PFSK-1 (cell line): ENCODE results near the gene AP1S1.

Experiments used
- FOXP2 ChIP-seq: optimal IDR thresholded peaks from 2 replicates; pipeline ENCODE3; 2011; ENCODE audit warnings: borderline replicate concordance, control low read depth, inconsistent platforms; ENCODE audit not compliant: insufficient read depth; ENCODE audit errors: extremely low read length, extremely low read depth
- POLR2AphosphoS5 ChIP-seq: IDR thresholded peaks from 2 replicates; pipeline ENCODE4 v1.6.1; 2012; ENCODE audit warnings: low read depth, mild to moderate bottlenecking, control low read depth, low read length, moderate library complexity
- SIN3A ChIP-seq: IDR thresholded peaks from 2 replicates; pipeline ENCODE4 v1.6.1; 2012; ENCODE audit warnings: mild to moderate bottlenecking, low read length, moderate library complexity, borderline replicate concordance; ENCODE audit not compliant: insufficient read depth
- TAF1 ChIP-seq: IDR thresholded peaks from 2 replicates; pipeline ENCODE4 v1.6.1; 2012; ENCODE audit warnings: low read length, control low read depth, borderline replicate concordance; ENCODE audit not compliant: insufficient read depth
- TF ChIP-seq, protein P1 (sequence below), 2 experiments: IDR thresholded peaks; 2 replicates each; pipeline versions ENCODE4 v1.6.1 to v1.8.0; 2011 to 2012; ENCODE audit warnings: low read depth in 2 of 2, low read length in 2 of 2, control low read depth in 1 of 2, inconsistent platforms in 1 of 2, mild to moderate bottlenecking in 1 of 2, moderate library complexity in 1 of 2; ENCODE audit not compliant: insufficient read depth in 1 of 2

Gene AP1S1

GRCh38 chr7:101161692-101162471 lies 7.6 kb downstream of the AP1S1 start:
- TF ChIP-seq SIN3A, result peak; percentile 96
- TF ChIP-seq, protein P1, sequence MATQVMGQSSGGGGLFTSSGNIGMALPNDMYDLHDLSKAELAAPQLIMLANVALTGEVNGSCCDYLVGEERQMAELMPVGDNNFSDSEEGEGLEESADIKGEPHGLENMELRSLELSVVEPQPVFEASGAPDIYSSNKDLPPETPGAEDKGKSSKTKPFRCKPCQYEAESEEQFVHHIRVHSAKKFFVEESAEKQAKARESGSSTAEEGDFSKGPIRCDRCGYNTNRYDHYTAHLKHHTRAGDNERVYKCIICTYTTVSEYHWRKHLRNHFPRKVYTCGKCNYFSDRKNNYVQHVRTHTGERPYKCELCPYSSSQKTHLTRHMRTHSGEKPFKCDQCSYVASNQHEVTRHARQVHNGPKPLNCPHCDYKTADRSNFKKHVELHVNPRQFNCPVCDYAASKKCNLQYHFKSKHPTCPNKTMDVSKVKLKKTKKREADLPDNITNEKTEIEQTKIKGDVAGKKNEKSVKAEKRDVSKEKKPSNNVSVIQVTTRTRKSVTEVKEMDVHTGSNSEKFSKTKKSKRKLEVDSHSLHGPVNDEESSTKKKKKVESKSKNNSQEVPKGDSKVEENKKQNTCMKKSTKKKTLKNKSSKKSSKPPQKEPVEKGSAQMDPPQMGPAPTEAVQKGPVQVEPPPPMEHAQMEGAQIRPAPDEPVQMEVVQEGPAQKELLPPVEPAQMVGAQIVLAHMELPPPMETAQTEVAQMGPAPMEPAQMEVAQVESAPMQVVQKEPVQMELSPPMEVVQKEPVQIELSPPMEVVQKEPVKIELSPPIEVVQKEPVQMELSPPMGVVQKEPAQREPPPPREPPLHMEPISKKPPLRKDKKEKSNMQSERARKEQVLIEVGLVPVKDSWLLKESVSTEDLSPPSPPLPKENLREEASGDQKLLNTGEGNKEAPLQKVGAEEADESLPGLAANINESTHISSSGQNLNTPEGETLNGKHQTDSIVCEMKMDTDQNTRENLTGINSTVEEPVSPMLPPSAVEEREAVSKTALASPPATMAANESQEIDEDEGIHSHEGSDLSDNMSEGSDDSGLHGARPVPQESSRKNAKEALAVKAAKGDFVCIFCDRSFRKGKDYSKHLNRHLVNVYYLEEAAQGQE (IDR thresholded peaks at IDR 0.05; ENCODE audit: insufficient read depth in 1 of 2, low read depth in 2 of 2, low read length in 2 of 2), result no peak
- TF ChIP-seq TAF1, result no peak
- peak; percentile 87 for TF ChIP-seq POLR2AphosphoS5
- no peak for TF ChIP-seq FOXP2

GRCh38 chr7:101162551-101163278 lies 8.4 kb downstream of the AP1S1 start:
- TF ChIP-seq, protein P1 (IDR thresholded peaks at IDR 0.05; ENCODE audit: insufficient read depth in 1 of 2, low read depth in 2 of 2, low read length in 2 of 2), result 0 out of 4 replicates have a peak, but pooled peaks of 1 of the 2 experiments have one; percentile 37
- TF ChIP-seq POLR2AphosphoS5 (peak; percentile 83), FOXP2 (no peak), TAF1 (no peak), SIN3A (peak; percentile 87)

- TF ChIP-seq POLR2AphosphoS5 (peak; percentile 89), FOXP2 (no peak), SIN3A (peak; percentile 52; the same call in 1 of the 2 replicates), TAF1 (peak; percentile 46; the same call in 1 of the 2 replicates)
- TF ChIP-seq, protein P1 (IDR thresholded peaks at IDR 0.05; ENCODE audit: insufficient read depth in 1 of 2, low read depth in 2 of 2, low read length in 2 of 2), result no peak
Measured at GRCh38 chr7:101163279-101164070, 9.2 kb downstream of the AP1S1 start.

- TF ChIP-seq POLR2AphosphoS5 (peak; percentile 1; the same call in 1 of the 2 replicates), TAF1 (no peak), SIN3A (peak; percentile 20; the same call in 1 of the 2 replicates)
- TF ChIP-seq, protein P1 (IDR thresholded peaks at IDR 0.05; ENCODE audit: insufficient read depth in 1 of 2, low read depth in 2 of 2, low read length in 2 of 2), result peak in 1 of 2 experiments; percentile 91; a peak in 2 of 4 replicates
Measured at GRCh38 chr7:101164071-101164840, 10.0 kb downstream of the AP1S1 start.
